ENCODE data around the gene RIN1. TPM values are rescaled to one million over a fixed set of nuclear protein-coding genes. Genes with fewer than 3 reads are reported as not detected.

The RIN1 gene
- total and polyA plus RNA-seq, 2 donors (not counting 3 experiments of a cell fraction or from before 2014, with no cell fraction given), result 4.4 to 10.2 TPM

DNA sequence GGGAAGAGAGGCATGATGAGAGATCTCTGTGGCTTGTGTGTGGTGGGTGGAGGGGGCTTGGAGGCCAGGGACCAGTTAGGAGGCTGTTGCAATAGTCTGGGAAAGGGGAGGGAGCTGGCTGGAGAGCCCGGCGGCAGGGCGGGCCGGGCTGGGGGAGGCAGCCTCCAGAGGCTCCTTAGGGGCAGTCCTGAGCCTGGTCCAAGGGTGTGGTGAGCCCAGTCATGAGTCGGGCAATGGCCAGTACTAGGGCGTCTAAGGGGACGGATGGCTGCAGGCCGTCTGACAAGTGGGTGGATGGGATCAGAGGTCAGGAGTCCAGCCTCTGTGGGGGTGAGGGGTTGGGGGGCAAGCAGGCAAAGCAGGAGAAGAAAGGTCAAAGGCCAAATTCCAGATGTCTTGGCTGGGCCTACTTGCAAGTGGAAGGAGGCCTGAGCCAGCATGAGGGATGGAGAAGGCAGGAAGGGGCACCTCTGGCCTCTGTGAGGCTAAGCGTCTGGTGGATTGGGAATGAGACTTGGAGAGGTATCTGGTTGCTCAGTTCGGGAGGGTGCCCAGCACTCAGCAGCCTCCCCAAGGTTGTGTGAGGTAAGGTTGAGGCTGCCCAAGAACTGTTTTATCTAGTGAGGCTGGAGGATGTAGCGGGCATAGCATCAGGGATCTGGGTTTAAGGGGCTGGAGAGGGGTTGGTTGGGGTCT lies 13.4 kb downstream of the RIN1 start:
- Histone ChIP-seq H3K27ac (ENCODE audit: insufficient read depth, low read depth, low read length) (no peak overlapping the region), H3K4me3 (replicated peaks in 1 of 3; ENCODE audit: insufficient read depth in 1 of 3, low read depth in 1 of 3, low read length in 3 of 3) (no peak overlapping the region), H3K4me1 (ENCODE audit: control insufficient read depth, extremely low read depth, insufficient read depth, low read length) (no peaks in the 10 kb centered on the region), H3K27me3 (ENCODE audit: control insufficient read depth in 2 of 2, insufficient read depth in 2 of 2, low read length in 2 of 2) (peaks cover 2 to 7% of the 10 kb centered on the region in 2 experiments), H3K9ac (replicated peaks; ENCODE audit: extremely low read depth, insufficient read depth, low read length) (no peak overlapping the region), H3K9me1 (replicated peaks; ENCODE audit: control insufficient read depth, extremely low read depth, insufficient read depth, low read length) (no peaks in the 10 kb centered on the region), H4K20me1 (replicated peaks; ENCODE audit: control insufficient read depth, extremely low read depth, insufficient read depth, low read length) (no peaks in the 10 kb centered on the region), H3K9me3 (replicated peaks; ENCODE audit: control insufficient read depth, insufficient read depth, low read length) (no peaks in the 10 kb centered on the region), H3K79me2 (ENCODE audit: control insufficient read depth, insufficient read depth, low read length) (no peaks in the 10 kb centered on the region), H3K4me2 (ENCODE audit: insufficient read depth, low read length) (no peak overlapping the region), H2AFZ (ENCODE audit: low read depth, low read length) (no peak overlapping the region), H3K36me3 (ENCODE audit: control insufficient read depth in 2 of 2, extremely low read depth in 1 of 2, insufficient read depth in 2 of 2, low read length in 2 of 2) (no peaks in the 10 kb centered on the region)
- TF ChIP-seq GATA2 (IDR thresholded peaks at IDR 0.05; ENCODE audit: insufficient read depth, insufficient read length, low read depth, low read length), result no peak
- TF ChIP-seq POLR2A (IDR thresholded peaks at IDR 0.05; ENCODE audit: low read depth, low read length), result no peak
- no peak for TF ChIP-seq MYC (IDR thresholded peaks at IDR 0.05; ENCODE audit: low read depth, low read length)
- no peak for TF ChIP-seq EZH2 (IDR thresholded peaks at IDR 0.05; ENCODE audit: borderline replicate concordance, low read depth, low read length, severe bottlenecking)
- TF ChIP-seq, protein P1, sequence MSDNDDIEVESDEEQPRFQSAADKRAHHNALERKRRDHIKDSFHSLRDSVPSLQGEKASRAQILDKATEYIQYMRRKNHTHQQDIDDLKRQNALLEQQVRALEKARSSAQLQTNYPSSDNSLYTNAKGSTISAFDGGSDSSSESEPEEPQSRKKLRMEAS (IDR thresholded peaks at IDR 0.05; ENCODE audit: insufficient read depth, insufficient read length), result no peak
- TF ChIP-seq JUN (IDR thresholded peaks at IDR 0.05; ENCODE audit: borderline replicate concordance, insufficient read depth, insufficient read length, low read depth), result no peak
- TF ChIP-seq, protein P2, sequence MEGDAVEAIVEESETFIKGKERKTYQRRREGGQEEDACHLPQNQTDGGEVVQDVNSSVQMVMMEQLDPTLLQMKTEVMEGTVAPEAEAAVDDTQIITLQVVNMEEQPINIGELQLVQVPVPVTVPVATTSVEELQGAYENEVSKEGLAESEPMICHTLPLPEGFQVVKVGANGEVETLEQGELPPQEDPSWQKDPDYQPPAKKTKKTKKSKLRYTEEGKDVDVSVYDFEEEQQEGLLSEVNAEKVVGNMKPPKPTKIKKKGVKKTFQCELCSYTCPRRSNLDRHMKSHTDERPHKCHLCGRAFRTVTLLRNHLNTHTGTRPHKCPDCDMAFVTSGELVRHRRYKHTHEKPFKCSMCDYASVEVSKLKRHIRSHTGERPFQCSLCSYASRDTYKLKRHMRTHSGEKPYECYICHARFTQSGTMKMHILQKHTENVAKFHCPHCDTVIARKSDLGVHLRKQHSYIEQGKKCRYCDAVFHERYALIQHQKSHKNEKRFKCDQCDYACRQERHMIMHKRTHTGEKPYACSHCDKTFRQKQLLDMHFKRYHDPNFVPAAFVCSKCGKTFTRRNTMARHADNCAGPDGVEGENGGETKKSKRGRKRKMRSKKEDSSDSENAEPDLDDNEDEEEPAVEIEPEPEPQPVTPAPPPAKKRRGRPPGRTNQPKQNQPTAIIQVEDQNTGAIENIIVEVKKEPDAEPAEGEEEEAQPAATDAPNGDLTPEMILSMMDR (IDR thresholded peaks at IDR 0.05; ENCODE audit: extremely low read depth in 1 of 2, insufficient read depth in 1 of 2, low read depth in 1 of 2, low read length in 2 of 2), result no peak
- no peak for TF ChIP-seq POLR2AphosphoS5 (IDR thresholded peaks at IDR 0.05; ENCODE audit: insufficient read depth, low read depth, low read length)
- no peak for TF ChIP-seq FOS (IDR thresholded peaks at IDR 0.05; ENCODE audit: borderline replicate concordance, insufficient read depth, low read length)
- ChIA-PET CTCF (interaction anchor here (2.0 kb wide), 1 partner anchor 11 kb away, joined by 24 read pairs; no protein-coding TSS in a partner anchor), POLR2A (no interaction called here)
- intact Hi-C loops (cut with micrococcal nuclease), result no loop called here
- FAIRE-seq (no peak), DNase-seq (ENCODE audit: low read depth, low spot score) (no peak)
- BruUV-seq (replicated peaks), result no TSS peak
- dilution Hi-C loops (cut with MboI; ENCODE audit: extremely low pct_ligation_motif_present, low sequenced_read_pairs), result no loop called here

Data from endothelial cell of umbilical vein (primary cell).